SJCRH30 (cell line): ENCODE data around the gene ARAP1. TPM values are rescaled to one million over a fixed set of nuclear protein-coding genes. Genes with fewer than 3 reads are reported as not detected.

Source experiments
- DNase-seq, 2 experiments: peaks; one replicate each; pipeline ENCODE4 v3.0.0-alpha.2; 2015 to 2020
- H3K27ac ChIP-seq: fragments of 250-450 bp; sonication (Bioruptor Pico); 2 replicates; pipeline ENCODE4 v1.5.1; 2020; ENCODE audit warnings: mild to moderate bottlenecking, moderate library complexity
- H3K27me3 ChIP-seq: fragments of 250-450 bp; sonication (Bioruptor Pico); 2 replicates; pipeline ENCODE4 v1.5.1; 2020; ENCODE audit warnings: mild to moderate bottlenecking, moderate library complexity
- H3K36me3 ChIP-seq: fragments of 250-450 bp; sonication (Bioruptor Pico); 2 replicates; pipeline ENCODE4 v1.5.1; 2020; ENCODE audit warnings: mild to moderate bottlenecking, moderate library complexity
- H3K4me1 ChIP-seq: fragments of 250-450 bp; sonication (Bioruptor Pico); 2 replicates; pipeline ENCODE4 v1.5.1; 2020; ENCODE audit warnings: mild to moderate bottlenecking, moderate library complexity
- H3K4me3 ChIP-seq: fragments of 250-450 bp; sonication (Bioruptor Pico); 2 replicates; pipeline ENCODE4 v1.5.1; 2020; ENCODE audit warnings: mild to moderate bottlenecking, moderate library complexity
- H3K9me3 ChIP-seq: fragments of 250-450 bp; sonication (Bioruptor Pico); replicated peaks from 2 replicates; pipeline ENCODE4 v1.5.1; 2020; ENCODE audit warnings: mild to moderate bottlenecking, moderate library complexity
- total RNA-seq: library from RNA; depleted of rRNA; stranded (reverse); fragments of >200 nt; shearing (Covaris generic); gene quantifications from 2 replicates; pipeline ENCODE4 v1.2.3, GENCODE V29; 2014

ARAP1 gene
- total RNA-seq, 1 experiment from 2014 or later: 19.0 TPM

DNA sequence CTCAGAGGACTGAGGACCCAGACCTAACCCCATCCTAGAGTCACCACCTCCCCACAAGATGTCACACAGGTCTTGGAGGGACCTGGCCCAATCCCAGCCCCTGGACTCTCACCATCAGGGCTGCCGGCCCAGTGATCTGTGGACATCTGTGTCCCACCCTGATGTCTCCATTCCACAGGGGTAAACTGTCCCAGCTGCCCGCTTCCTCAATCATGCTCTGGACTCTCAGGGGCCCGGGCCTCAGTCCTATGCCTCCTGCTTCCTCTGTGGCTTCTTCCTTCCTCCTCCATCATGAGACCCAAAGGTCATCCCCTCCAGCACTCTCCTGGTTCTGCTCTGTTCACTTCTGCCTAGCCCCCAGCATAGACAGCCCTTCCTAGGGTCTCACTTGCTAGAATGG, 32.2 kb downstream of the ARAP1 start:
- no peak for DNase-seq
- Histone ChIP-seq H3K4me1 (peaks cover 5% of the 10 kb centered on the region; the same call in 1 of the 2 replicates), H3K27ac (no peak overlapping the region), H3K9me3 (no peaks in the 10 kb centered on the region), H3K27me3 (no peaks in the 10 kb centered on the region), H3K4me3 (no peak overlapping the region), H3K36me3 (no peaks in the 10 kb centered on the region)

DNA sequence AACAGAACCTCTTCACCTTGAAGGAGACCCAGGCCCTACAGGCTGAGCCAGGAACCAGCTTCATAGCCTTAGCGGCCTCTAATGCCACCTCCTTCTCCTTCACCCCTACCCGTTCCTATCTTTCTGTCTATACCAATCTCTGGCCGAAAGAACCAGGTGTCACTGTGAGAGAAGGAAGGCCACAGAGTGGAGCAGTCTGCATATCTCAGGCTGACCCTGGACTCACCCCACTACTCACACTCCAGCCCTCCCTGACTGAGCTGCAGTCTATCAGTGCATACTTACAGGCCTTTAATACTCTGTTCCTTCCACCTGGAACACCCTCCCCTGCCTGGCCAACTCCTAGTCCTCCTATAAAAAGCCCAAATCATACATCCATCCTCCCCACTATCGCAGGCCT, 32.7 kb downstream of the ARAP1 start:
- H3K4me3 ChIP-seq: no peak overlapping the region
- DNase-seq: no peak
- H3K27ac ChIP-seq: no peak overlapping the region
- peaks cover 5% of the 10 kb centered on the region; the same call in 1 of the 2 replicates for H3K4me1 ChIP-seq
- no peaks in the 10 kb centered on the region for H3K36me3 ChIP-seq
- no peaks in the 10 kb centered on the region for H3K27me3 ChIP-seq
- H3K9me3 ChIP-seq: no peaks in the 10 kb centered on the region

DNA sequence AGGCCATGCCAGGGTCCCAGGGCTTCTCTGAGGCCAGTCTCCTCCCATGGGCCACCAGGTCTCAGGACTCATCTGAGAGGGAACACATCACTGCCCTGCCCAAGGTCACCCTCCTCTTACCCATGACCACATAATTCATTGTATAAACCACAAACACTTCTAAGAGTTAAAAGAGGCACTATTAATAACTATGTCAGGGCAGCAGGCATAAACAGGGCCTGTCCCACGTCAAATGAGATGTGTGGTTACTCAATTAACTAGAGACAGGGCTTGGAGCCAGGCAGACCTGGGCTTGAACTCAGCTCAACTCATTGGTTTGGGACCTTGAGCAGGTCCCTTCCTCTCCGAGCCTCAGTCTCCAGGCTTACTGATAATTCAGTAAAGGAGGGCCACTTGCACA, 33.1 kb downstream of the ARAP1 start:
- Histone ChIP-seq H3K36me3 (no peaks in the 10 kb centered on the region), H3K4me3 (no peak overlapping the region), H3K9me3 (no peaks in the 10 kb centered on the region), H3K27me3 (no peaks in the 10 kb centered on the region), H3K27ac (no peak overlapping the region), H3K4me1 (peaks cover 5% of the 10 kb centered on the region; the same call in 1 of the 2 replicates)
- no peak for DNase-seq

DNA sequence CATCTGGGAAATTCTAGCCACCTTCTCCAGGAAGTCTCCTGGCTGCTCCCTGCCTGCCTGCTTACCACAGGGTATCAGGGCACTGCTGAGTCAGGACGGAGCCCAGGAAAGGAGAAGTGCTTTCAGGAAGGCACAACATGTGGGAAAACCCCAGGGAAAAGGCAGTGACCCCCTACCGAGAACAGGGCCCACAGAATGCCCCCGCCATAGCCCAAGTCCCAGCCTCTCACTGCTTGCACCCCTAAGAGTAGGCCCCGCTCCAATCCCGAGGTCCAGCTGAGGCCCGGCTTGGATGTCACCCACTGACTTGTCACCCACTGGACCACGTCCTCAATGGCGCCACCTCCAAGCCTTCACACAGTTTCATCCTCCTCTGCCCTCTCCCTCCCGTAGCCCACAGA, 34.1 kb downstream of the ARAP1 start:
- H3K36me3 ChIP-seq: no peaks in the 10 kb centered on the region
- DNase-seq: no peak
- H3K9me3 ChIP-seq: no peaks in the 10 kb centered on the region
- no peak overlapping the region for H3K4me3 ChIP-seq
- H3K4me1 ChIP-seq: peaks cover 5% of the 10 kb centered on the region; the same call in 1 of the 2 replicates
- no peaks in the 10 kb centered on the region for H3K27me3 ChIP-seq
- H3K27ac ChIP-seq: no peak overlapping the region

DNA sequence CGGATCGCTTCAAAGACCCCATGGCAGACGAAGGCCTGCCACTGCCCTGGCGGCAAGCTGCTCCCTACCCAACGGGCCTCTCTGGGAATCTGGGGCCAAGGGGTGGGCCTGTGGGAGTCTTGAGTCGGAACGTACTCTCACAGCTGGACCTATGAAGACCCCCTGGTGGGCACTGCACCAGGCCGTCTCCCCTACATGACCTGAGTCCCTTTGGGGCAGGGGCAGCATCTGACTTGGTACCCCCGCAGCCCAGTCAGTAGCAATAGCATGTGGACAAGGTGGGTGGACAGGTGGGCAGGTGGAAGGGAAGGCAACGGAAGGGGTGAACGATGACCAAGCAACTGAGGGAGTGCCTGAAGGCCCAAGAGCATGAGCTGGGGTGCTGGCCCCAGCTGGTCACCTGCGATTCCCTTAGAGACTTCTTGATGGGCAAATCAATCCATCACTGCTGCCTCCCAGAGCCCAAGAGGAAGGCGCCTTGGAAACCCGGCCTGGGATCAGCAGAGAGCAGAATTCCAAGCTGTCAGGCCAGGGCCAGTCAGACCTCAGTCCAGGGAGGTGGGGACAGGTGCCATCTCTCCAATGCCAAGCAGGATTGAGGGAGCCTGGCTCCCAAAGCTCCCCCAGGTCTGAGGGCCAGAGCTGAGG, 35.3 kb downstream of the ARAP1 start:
- DNase-seq: no peak
- peaks cover 5% of the 10 kb centered on the region; the same call in 1 of the 2 replicates for H3K4me1 ChIP-seq
- H3K9me3 ChIP-seq: no peaks in the 10 kb centered on the region
- no peaks in the 10 kb centered on the region for H3K27me3 ChIP-seq
- H3K27ac ChIP-seq: no peak overlapping the region
- H3K4me3 ChIP-seq: no peak overlapping the region
- no peaks in the 10 kb centered on the region for H3K36me3 ChIP-seq

DNA sequence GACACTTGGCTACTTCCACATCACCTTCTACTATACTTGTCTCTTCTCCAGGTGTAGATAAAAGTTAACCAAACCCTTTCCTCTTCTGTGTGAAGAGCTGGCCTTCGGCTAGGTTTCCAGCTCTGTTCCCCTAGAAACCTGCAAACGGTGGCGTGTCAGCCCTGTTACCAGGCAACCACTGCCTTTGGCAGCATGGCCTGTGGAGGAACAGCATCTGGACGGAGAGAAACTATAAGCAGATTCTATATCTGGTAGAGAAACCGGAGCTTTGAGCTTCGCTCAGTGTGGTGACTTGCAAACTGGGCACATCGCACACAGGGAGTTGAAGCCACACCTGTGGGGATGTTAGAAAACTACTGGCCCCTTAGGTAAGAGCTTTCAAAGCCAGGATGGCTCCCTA, 35.9 kb downstream of the ARAP1 start:
- Histone ChIP-seq H3K9me3 (no peaks in the 10 kb centered on the region), H3K4me1 (peaks cover 3% of the 10 kb centered on the region; the same call in 1 of the 2 replicates), H3K27ac (no peak overlapping the region)

DNA sequence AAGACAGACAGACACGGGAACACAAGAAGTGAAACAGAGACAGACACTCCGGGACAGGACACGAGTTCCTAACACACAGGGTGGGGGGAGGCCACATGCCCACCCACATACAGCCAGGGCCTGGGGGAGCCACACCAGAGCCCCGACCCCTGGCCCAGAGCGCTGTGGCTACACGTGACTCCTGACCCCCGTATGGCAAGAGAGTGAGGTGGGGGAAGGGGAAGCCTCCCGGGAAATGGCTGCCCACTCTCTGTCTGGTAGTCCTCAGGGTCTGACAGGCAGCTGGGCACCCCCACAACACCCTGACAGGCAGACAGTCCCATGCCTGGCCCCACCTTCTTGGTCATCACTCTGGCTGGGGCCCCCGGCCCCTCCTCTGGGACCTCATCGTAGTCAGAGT, 39.4 kb downstream of the ARAP1 start:
- DNase-seq: no peak
- no peak overlapping the region for H3K27ac ChIP-seq
- no peak overlapping the region for H3K4me3 ChIP-seq
- H3K4me1 ChIP-seq: no peaks in the 10 kb centered on the region
- H3K9me3 ChIP-seq: no peaks in the 10 kb centered on the region
- no peaks in the 10 kb centered on the region for H3K27me3 ChIP-seq
- H3K36me3 ChIP-seq: no peaks in the 10 kb centered on the region

More for the DNA sequence above, 35.9 kb downstream of the ARAP1 start:
- H3K36me3 ChIP-seq: no peaks in the 10 kb centered on the region
- H3K27me3 ChIP-seq: no peaks in the 10 kb centered on the region
- DNase-seq: no peak
- no peak overlapping the region for H3K4me3 ChIP-seq

DNA sequence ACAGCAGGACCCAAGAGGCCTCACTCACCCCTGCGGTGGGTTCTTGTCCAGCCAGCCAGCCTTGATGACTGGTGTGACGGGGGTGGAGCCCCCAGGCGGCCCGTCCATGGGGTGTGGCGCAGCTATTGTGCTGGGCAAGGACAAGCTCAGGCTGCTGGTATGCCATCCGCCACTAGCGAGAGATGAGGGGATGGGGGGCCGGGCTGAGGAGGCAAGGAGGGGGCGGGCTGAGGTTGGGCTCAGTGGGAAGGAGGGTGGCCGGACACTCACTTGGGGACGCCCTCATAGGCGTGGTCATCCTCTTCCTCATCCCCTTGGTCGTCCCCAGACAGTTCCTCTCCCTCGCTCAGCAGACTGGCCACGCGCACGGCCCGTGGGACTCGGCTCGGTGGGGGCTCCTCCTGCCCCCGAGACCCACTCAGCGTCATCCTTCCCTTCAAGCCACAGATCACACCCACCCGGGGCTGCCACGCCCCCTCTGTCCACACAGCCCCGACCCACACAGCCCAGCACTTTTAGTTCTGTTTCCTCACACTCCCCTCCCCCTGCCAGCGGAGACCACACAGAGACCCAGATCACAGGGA, 39.9 kb downstream of the ARAP1 start:
- Histone ChIP-seq H3K27me3 (no peaks in the 10 kb centered on the region), H3K4me1 (no peaks in the 10 kb centered on the region), H3K9me3 (no peaks in the 10 kb centered on the region), H3K27ac (no peak overlapping the region), H3K4me3 (no peak overlapping the region), H3K36me3 (no peaks in the 10 kb centered on the region)
- no peak for DNase-seq

DNA sequence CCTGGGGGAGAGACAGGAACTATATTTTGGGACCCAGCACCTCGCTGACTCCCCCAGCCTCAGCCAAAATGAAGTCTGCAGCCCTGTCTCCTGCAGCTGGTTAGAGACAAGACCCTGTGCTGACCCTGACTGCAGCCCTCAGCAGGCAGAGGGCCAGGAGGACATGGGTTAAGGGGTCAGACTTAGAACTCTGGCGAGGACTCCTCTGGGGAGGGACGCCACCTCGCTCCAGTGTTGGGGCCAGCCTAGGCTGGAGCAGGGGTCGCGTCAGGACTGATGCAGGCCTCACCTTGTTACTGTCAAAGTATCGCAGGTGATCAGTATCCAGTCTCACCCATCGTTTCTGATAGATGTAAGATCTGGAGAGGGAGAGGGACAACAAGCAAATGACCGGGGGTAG, 41.1 kb downstream of the ARAP1 start:
- H3K36me3 ChIP-seq: no peaks in the 10 kb centered on the region
- DNase-seq: no peak
- no peak overlapping the region for H3K4me3 ChIP-seq
- no peaks in the 10 kb centered on the region for H3K9me3 ChIP-seq
- no peaks in the 10 kb centered on the region for H3K4me1 ChIP-seq
- H3K27me3 ChIP-seq: no peaks in the 10 kb centered on the region
- H3K27ac ChIP-seq: no peak overlapping the region

DNA sequence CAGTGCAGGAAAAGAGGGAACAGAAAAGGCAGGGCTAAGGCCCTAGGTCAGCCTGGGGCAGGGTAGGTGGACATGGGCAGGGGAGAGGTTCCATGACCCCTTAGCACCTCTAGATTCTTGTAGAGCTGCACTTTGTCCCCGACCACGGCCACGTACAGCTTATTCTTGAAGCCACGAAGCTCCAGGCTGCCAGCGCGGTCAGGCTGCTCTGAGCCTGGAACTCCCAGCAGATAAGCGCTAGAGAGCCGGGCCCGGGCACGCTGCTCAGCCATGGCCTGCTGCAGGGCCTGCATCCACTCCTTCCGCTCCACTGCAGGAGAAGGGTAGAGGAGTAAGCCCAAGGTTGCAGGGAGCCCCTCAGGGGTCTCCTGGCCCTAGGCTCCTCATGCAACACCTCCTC, 41.9 kb downstream of the ARAP1 start:
- no peaks in the 10 kb centered on the region for H3K9me3 ChIP-seq
- H3K27ac ChIP-seq: no peak overlapping the region
- DNase-seq: no peak
- no peak overlapping the region for H3K4me3 ChIP-seq
- no peaks in the 10 kb centered on the region for H3K4me1 ChIP-seq
- no peaks in the 10 kb centered on the region for H3K27me3 ChIP-seq
- no peaks in the 10 kb centered on the region for H3K36me3 ChIP-seq

DNA sequence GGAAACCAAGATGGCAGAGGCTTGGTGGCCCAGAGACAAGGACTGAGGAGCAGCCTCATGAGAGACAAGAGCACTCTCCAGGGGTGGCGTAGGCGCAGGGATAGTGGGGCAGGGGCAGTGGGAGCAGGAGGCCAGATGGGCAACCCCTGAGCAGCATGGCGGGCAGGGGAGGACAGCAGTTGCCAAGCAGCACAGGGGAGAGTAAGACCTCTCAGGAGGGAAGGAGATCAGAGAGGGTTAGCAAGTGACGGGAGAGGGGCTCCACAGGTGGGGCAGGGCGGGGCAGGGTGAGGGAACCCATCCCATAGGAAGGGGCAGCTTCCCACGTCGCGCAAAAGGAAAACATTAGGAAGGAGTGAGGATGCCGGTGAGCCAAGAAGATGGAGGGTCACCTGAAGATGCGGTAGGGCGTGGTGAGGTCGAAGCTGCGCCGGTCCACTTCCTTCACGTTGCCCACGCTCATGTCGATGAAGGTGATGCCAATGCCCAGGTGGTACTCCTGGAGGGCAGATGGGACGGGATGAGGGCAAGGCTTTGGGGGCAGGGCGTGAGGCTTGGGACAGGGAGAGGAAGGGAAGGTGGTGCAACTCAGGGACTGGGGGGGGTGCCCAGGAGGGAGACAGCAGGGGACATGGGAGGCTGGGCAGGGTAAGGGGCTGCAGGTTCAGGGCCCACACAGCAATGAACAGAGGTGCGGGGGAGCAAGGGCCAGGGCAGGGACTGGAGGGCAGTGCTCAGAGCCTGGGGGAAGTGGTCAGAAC, 42.5 kb downstream of the ARAP1 start:
- Histone ChIP-seq H3K4me3 (no peak overlapping the region), H3K27ac (no peak overlapping the region), H3K36me3 (no peaks in the 10 kb centered on the region), H3K27me3 (no peaks in the 10 kb centered on the region), H3K9me3 (no peaks in the 10 kb centered on the region), H3K4me1 (peaks cover under 1% of the 10 kb centered on the region; the same call in 1 of the 2 replicates)
- no peak for DNase-seq

DNA sequence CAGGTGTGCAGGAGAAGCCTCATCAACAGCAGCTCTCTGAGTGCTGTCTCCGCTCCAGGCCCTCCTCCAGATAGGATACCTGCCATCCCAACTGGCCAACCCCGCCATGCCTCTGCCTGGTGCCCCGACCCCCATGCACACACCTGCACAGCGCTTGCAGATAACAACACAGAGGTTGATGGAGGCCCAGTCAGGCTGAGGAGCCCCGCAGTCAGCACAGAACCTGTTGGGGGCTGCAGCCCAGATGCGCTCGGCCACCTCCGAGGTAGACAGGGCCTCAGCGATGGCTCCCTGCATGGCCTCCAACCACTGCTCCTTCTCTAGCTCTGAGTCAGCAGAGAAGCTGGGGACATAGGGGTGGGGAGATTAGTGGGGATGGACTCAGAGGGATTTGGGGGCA, 45.2 kb downstream of the ARAP1 start:
- H3K27me3 ChIP-seq: no peaks in the 10 kb centered on the region
- H3K36me3 ChIP-seq: no peaks in the 10 kb centered on the region
- H3K9me3 ChIP-seq: no peaks in the 10 kb centered on the region
- peaks cover 12% of the 10 kb centered on the region for H3K4me1 ChIP-seq
- H3K4me3 ChIP-seq: no peak overlapping the region
- DNase-seq: no peak
- no peak overlapping the region for H3K27ac ChIP-seq

DNA sequence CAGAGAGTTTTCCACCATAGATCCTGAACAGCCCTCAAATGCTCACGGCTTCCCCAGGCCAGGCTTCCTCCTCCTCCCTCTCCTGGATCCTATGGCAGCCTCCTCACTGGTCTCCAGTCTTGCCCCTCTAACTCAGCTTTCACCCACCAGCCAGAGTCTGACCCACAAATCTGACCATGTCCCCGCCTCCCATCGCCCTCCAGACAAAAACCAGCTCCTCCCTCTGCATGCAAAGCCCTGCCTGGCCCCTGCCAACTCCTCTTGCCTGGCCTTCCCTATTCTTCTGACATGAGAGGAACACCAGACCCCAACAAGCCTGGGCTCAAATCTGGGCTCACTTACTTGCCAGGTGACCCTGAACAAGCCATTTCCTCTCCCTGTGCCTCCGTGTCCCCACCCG, 45.6 kb downstream of the ARAP1 start:
- Histone ChIP-seq H3K4me1 (peaks cover 12% of the 10 kb centered on the region), H3K4me3 (no peak overlapping the region), H3K9me3 (no peaks in the 10 kb centered on the region), H3K27ac (no peak overlapping the region), H3K36me3 (no peaks in the 10 kb centered on the region), H3K27me3 (no peaks in the 10 kb centered on the region)
- no peak for DNase-seq

DNA sequence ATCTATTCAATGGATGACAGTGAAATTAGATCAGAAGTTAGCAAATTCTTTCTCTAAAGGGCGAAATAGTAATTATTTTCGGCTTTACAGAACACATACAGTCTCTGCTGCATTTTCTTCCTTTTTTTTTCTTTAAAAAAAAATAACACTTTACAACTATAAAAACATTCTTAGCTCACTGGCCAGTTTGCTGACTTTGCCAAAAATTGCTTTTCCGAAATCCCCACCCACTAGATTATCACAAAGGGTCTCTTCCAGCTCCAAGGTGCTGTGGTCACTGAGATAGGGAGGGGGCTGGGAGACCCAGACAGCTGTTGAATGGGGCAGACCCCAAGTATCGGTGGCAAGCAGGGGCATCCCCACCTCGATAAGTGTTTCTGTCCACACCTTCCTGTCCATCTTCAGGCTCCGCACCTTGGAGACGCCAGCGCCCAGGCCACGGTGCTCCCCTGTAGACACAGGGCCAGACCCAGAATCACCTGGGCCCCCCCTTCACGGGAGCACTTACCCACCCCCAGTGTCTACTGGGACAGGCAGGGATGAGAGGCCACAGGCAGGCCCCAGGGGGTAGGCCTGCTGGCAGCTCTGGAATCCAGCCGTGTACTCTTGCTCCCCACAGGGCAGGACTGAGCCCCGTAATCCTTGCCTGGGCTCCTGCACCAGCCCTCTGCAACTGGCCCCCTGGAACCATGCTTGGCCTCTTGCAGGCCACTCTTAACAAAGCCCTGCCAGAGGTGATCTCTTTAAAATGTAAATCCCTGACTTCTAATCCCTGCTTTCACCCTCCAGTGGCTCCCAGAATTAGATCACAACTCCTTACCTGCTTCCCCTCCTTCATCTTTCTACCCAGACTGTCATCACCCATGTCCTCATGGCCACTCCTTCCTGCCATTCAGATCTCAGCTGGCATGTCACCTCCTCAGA, 46.5 kb downstream of the ARAP1 start:
- H3K9me3 ChIP-seq: no peaks in the 10 kb centered on the region
- H3K4me3 ChIP-seq: no peak overlapping the region
- no peaks in the 10 kb centered on the region for H3K27me3 ChIP-seq
- H3K36me3 ChIP-seq: no peaks in the 10 kb centered on the region
- H3K4me1 ChIP-seq: peaks cover 12% of the 10 kb centered on the region
- DNase-seq: no peak
- no peak overlapping the region for H3K27ac ChIP-seq
